ENCODE measurements around the gene ISOC2. TPM values are rescaled to one million over a fixed set of nuclear protein-coding genes. Genes with fewer than 3 reads are reported as not detected.
A peak's percentile ranks its signal among the peaks of the same experiment; 100 is the strongest.

Gene ISOC2
- total and polyA plus RNA-seq, 8 donors = 23.8 to 49.4 (median 31.8) TPM

- intact Hi-C loops (cut with DNase I) = no loop called here
These were observed 29.3 kb upstream of the ISOC2 start for GRCh38 chr19:55490478-55491432.

GRCh38 chr19:55489711-55490477, 28.5 kb upstream of the ISOC2 start:
- H3K27me3 ChIP-seq = peaks cover 0 to 70% of the 10 kb centered on the region in 2 donors
- intact Hi-C loops (cut with DNase I) = no loop called here
- H3K4me3 ChIP-seq = no peak overlapping the region
- peaks cover 7 to 18% of the 10 kb centered on the region in 2 donors for H3K4me1 ChIP-seq
- DNase-seq (peak in 1 of 4 donors; percentile 68), ATAC-seq (no peak)
- no peak for TF ChIP-seq CTCF (IDR thresholded peaks at IDR 0.05)
- no peaks in the 10 kb centered on the region for H3K9me3 ChIP-seq
- no peaks in the 10 kb centered on the region for H3K36me3 ChIP-seq
- H3K27ac ChIP-seq = no peak overlapping the region

More at GRCh38 chr19:55490478-55491432, 29.3 kb upstream of the ISOC2 start:
- H3K27me3 ChIP-seq = peaks cover 0 to 62% of the 10 kb centered on the region in 2 donors
- no peak overlapping the region for H3K27ac ChIP-seq
- TF ChIP-seq CTCF (IDR thresholded peaks at IDR 0.05) = no peak
- no peaks in the 10 kb centered on the region for H3K9me3 ChIP-seq
- H3K4me3 ChIP-seq = no peak overlapping the region
- DNase-seq (peak in 1 of 4 donors; percentile 76), ATAC-seq (no peak)
- peaks cover 7 to 10% of the 10 kb centered on the region in 2 donors for H3K4me1 ChIP-seq
- H3K36me3 ChIP-seq = no peaks in the 10 kb centered on the region

- Histone ChIP-seq H3K4me3 (no peak overlapping the region), H3K27ac (no peak overlapping the region), H3K27me3 (peaks cover 0 to 70% of the 10 kb centered on the region in 2 donors), H3K4me1 (peaks cover 12 to 25% of the 10 kb centered on the region in 2 donors), H3K36me3 (no peaks in the 10 kb centered on the region), H3K9me3 (no peaks in the 10 kb centered on the region)
- no peak for ATAC-seq
- intact Hi-C loops (cut with DNase I) = no loop called here
- no peak for TF ChIP-seq CTCF (IDR thresholded peaks at IDR 0.05)
- peak in 1 of 4 donors; percentile 69 for DNase-seq
These were observed 27.7 kb upstream of the ISOC2 start for GRCh38 chr19:55488986-55489710.

DNA sequence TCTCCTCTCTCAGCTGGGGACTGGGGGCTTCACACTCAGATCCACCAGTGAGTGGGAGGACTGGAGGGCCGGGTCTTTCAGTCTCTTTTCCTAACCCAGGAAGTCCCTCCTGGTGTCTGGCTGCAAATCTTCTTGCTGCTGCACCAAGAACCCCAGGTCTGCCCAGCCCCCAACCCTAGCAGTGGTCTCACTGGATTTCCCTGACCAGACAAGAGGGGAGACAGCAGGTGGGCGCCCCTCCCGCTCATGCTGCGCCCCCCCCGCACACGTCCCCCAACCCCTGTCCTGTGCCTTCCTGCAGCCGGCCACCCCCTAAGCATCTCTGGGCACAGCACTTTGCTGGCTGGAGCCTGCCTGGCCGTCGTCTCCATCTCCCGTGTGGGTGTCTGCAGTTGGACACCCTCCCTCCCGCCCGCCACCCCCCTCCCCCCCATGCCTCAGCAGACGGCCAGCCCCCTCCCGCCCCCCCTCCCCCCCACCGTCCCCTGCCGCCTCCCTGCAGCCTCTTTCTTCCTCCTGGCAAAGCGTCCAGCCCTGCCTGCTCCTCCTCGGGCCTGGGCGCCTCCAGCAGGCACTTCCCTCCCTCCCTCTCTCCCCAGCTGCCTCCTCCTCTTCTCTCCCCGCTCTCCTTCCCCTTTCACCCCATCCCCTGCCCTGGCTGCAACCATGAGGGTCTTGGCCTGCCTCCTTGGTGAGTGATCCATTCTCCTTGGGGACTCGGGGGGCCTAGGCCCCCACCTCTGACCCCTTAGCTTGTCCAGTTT, 26.7 kb upstream of the ISOC2 start, which contains the start of gene SSC5D:
SSC5D (plus strand) TSS at position 513 of the 764 bp plus-strand sequence; CDS start at position 667, 154 bp downstream.
- Histone ChIP-seq H3K36me3 (peaks cover 0 to 10% of the 10 kb centered on the region in 2 donors), H3K9me3 (no peaks in the 10 kb centered on the region), H3K27ac (peak within 1 kb of the TSS; percentile 34 to 90), H3K4me3 (no peak within 1 kb of the TSS), H3K27me3 (peaks cover 0 to 62% of the 10 kb centered on the region in 2 donors), H3K4me1 (peaks cover 16 to 30% of the 10 kb centered on the region in 2 donors)
- peak in 3 of 4 donors; percentile 58 to 73 (median 67) for DNase-seq
- TF ChIP-seq CTCF (IDR thresholded peaks at IDR 0.05) = no peak
- intact Hi-C loops (cut with DNase I) = no loop called here
- peak; percentile 11 for ATAC-seq
